ENCODE results near the gene GLRA2.

Gene GLRA2

GRCh38 chrX:14504960-14505538 lies 24.3 kb upstream of the GLRA2 start:
- no peak for TF ChIP-seq CTCF (IDR thresholded peaks at IDR 0.05; ENCODE audit: low read depth, low read length, missing control alignments)
- no peak for DNase-seq (ENCODE audit: low read depth)

GRCh38 chrX:14505648-14506047 lies 23.7 kb upstream of the GLRA2 start:
- no peak overlapping the region for H3K4me3 ChIP-seq (ENCODE audit: low read depth, low read length)
- no peak for DNase-seq (ENCODE audit: low read depth)
- TF ChIP-seq CTCF (IDR thresholded peaks at IDR 0.05; ENCODE audit: low read depth, low read length, missing control alignments), result no peak

More at GRCh38 chrX:14504960-14505538, 24.3 kb upstream of the GLRA2 start:
- H3K4me3 ChIP-seq (ENCODE audit: low read depth, low read length), result no peak overlapping the region

- no peak overlapping the region for H3K4me3 ChIP-seq (ENCODE audit: low read depth, low read length)
- DNase-seq (ENCODE audit: low read depth), result no peak
- TF ChIP-seq CTCF (IDR thresholded peaks at IDR 0.05; ENCODE audit: low read depth, low read length, missing control alignments), result no peak
Measured at GRCh38 chrX:14506866-14507265, 22.5 kb upstream of the GLRA2 start.

- H3K4me3 ChIP-seq (ENCODE audit: low read depth, low read length), result no peak overlapping the region
- DNase-seq (ENCODE audit: low read depth), result no peak
- no peak for TF ChIP-seq CTCF (IDR thresholded peaks at IDR 0.05; ENCODE audit: low read depth, low read length, missing control alignments)
Measured at GRCh38 chrX:14508025-14508690, 21.2 kb upstream of the GLRA2 start.

GRCh38 chrX:14509325-14510057 lies 19.8 kb upstream of the GLRA2 start:
- DNase-seq (ENCODE audit: low read depth), result no peak
- H3K4me3 ChIP-seq (ENCODE audit: low read depth, low read length), result no peak overlapping the region
- no peak for TF ChIP-seq CTCF (IDR thresholded peaks at IDR 0.05; ENCODE audit: low read depth, low read length, missing control alignments)

GRCh38 chrX:14528629-14529289 lies 577 bp upstream of the GLRA2 start:
- TF ChIP-seq CTCF (IDR thresholded peaks at IDR 0.05; ENCODE audit: low read depth, low read length, missing control alignments), result peak; percentile 37
- no peak for DNase-seq (ENCODE audit: low read depth)
- no peak overlapping the region for H3K4me3 ChIP-seq (ENCODE audit: low read depth, low read length)
